Epithelial cell of prostate (primary cell): ENCODE results near the gene ADAP1.

Experiments
- DNase-seq: peaks from one replicate; pipeline ENCODE4 v3.0.0-alpha.2; 2011; ENCODE audit warnings: low read depth, low spot score
- H3K27ac ChIP-seq: fragments of 450-650 bp; 2 replicates; pipeline ENCODE4 v1.5.1; 2017; ENCODE audit warnings: mild to moderate bottlenecking

ADAP1 gene

DNA sequence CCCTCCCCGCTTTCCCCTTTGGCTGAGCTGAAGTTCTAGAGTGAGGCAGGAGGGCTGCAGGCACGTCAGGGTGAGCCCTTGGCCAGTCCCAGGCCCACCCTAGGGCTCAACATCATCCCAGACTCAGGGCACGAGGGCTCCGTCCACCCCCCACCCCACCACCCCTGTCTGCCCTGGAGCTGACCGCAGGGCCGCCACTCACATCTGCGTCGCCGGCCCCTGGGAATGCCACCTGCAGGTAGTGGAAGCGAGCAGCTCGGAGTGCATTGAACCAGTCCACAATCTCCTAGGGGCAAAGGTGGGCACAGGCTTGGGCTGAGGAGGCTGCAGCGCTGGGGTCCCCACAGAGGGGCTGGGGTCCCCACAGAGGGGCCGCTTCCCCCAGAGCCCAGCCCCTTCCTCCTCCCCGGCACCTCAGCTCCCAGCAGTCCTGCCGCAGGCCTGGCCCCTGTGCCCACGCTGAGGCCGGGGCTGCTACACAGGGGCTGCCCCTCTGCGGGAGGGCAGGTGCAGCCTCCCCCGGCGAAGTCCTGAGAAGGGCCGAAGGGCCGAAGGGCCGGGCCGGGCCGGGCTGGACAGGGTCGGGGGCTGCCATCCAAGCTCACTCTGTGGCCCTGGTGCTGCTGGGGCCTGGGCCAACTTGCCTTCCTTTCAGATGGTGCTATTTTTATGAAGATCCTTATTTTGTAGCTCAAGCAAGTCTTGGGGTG lies 54.0 kb downstream of the ADAP1 start:
- DNase-seq: no peak
- no peak overlapping the region for H3K27ac ChIP-seq

DNA sequence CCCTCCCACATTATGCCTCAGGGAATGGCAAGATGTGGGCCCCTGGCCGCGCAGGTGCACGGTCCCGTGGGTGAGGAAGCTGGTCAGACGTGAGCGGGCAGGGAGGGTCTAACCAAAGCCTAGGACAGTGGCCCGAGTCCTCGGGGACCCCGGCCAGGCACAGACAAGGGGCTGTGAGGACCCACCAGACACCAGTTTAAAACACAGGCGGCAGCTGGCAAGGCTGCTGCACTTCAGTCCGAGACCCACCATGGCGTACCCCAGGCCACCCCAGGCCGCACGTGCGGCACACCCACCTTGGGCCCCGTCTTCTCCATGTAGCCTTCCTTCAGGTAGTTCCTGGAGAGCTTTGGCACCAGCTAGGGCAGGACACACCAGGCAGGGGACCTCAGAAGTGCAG lies 54.7 kb downstream of the ADAP1 start:
- H3K27ac ChIP-seq: no peak overlapping the region
- DNase-seq: no peak

- no peak for DNase-seq
- H3K27ac ChIP-seq: no peak overlapping the region
These were observed 55.4 kb downstream of the ADAP1 start for GRCh38 chr7:898855-899681.

DNA sequence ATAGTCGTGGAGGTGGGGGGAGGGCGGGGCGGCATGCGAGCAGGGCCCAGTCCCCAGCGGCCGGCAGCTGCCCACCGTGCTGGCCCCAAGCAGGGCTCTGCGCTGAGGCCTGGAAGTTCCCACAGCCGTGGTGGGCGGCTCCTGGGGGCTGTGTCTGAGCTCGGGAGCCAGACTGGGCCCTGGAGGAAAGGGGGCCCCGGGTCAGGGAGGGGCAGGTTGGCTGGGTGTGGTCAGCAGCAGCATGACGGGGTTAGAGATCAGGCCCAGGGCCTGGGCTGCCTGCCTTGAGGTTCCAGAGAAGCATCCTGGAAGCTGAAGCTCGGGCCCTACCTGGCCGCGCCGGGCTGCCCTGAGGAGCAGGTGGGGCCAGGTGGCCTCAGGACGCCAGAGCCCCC lies 56.0 kb downstream of the ADAP1 start:
- no peak for DNase-seq
- no peak overlapping the region for H3K27ac ChIP-seq

- H3K27ac ChIP-seq: no peak overlapping the region
- no peak for DNase-seq
These were observed 56.6 kb downstream of the ADAP1 start for GRCh38 chr7:897771-898376.

GRCh38 chr7:897086-897485 lies 57.4 kb downstream of the ADAP1 start:
- no peak for DNase-seq

GRCh38 chr7:896346-897075 lies 58.0 kb downstream of the ADAP1 start:
- H3K27ac ChIP-seq: no peak overlapping the region
- DNase-seq: no peak

More at GRCh38 chr7:897086-897485, 57.4 kb downstream of the ADAP1 start:
- no peak overlapping the region for H3K27ac ChIP-seq

DNA sequence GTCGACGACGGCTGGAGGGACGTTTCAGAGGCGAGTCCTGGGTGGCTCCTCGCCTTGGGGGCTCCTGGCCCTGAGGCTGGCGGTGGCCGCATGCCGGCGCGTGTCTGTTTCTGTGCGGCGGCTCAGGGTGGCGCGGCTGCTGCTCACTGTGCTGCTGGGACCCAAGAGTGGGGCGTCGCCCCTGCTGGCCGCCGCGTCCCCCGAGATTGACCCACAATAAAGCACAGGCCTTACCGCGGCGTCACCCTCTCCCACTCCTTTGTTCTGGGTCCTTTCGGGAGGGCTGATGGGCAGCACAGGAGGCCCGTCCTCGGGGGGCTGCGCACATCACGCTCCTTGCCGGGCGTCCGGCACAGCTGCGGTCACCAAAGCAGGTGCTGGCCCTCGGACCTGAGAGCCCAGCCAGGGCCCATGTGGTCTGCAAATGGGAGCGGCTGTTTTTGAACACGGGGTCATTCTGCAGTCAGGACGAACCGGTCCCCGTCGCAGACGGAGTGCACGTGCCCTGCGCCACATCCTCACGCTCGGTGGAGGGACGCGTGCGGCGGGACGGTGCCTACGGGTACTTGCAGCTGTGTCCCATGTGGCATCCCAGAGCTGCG lies 58.9 kb downstream of the ADAP1 start:
- H3K27ac ChIP-seq: no peak overlapping the region
- no peak for DNase-seq

- H3K27ac ChIP-seq: no peak overlapping the region
- DNase-seq: no peak
These were observed 59.5 kb downstream of the ADAP1 start for GRCh38 chr7:894927-895450.

GRCh38 chr7:894164-894867 lies 60.2 kb downstream of the ADAP1 start:
- no peak for DNase-seq

DNA sequence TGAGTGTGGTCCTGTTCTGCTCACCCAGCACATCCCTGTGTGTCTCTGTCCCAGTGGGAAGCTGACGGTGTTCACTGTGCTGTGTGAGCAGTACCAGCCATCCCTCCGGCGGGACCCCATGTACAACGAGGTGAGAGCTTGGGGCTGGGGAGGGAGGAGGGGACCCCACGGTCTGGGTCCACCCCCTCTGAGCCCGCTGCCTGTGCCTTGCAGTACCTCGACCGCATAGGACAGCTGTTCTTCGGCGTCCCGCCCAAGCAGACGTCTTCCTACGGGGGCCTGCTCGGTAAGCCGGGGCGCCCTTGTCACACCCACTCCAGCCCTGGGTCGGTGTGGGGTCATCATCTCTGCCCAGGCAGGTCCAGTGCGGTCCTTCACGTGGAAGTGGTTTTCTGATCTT lies 60.8 kb downstream of the ADAP1 start:
- no peak overlapping the region for H3K27ac ChIP-seq
- no peak for DNase-seq

More at GRCh38 chr7:894164-894867, 60.2 kb downstream of the ADAP1 start:
- no peak overlapping the region for H3K27ac ChIP-seq

DNA sequence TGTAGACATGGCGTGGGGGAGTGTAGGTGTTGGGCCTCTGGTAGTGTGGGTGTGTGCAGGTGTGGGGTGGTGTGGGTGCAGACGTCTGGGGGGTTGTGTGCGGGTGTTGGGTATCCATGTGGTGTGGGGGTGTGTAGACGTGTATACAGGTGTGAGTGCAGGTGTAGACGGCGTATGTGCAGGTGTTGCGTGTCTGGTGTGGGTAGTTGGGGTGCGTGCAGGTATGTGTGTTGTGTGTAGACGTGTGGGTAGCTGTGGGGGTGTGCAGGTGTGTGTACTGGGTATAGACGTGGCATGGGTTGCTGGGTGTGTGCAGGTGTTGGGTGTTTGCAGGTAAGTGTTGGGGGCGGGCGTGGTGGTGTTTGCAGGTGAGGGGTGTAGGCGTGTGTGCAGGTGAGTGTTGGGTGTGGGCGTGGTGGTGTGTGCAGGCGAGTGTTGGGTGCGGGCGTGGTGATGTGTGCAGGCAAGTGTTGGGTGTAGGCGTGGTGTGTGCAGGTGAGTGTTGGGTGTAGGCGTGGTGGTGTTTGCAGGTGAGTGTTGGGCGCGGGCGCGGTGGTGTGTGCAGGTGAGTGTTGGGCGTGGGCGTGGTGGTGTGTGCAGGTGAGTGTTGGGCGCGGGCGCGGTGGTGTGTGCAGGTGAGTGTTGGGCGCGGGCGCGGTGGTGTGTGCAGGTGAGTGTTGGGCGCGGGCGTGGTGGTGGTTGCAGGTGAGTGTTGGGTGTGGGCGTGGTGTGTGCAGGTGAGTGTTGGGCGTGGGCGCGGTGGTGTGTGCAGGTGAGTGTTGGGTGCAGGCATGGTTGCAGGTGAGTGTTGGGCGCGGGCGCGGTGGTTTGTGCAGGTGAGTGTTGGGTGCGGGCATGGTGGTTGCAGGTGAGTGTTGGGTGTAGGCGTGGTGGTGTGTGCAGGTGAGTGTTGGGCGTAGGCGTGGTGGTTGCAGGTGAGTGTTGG lies 61.6 kb downstream of the ADAP1 start:
- no peak overlapping the region for H3K27ac ChIP-seq
- DNase-seq: no peak

DNA sequence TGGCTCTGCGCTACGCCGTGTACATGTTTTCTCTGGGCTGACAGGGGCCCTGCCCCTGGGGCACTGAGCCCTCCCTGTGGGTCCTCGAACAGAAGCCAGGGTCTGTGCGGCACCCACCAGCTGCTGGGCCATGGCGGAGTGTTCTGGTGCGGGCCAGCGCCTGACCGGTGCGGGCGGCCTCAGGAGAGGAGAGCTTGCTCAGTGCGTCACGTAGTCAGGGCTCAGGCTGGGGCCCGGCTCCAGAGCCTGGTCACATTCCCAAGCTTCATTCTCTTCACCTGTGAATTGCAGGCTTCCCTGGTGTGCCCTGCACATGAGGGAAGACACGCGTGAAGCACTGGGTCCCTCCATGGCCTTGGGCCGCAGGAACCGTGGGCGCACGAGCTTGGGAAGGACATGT lies 62.7 kb downstream of the ADAP1 start:
- no peak for DNase-seq
- no peak overlapping the region for H3K27ac ChIP-seq

DNA sequence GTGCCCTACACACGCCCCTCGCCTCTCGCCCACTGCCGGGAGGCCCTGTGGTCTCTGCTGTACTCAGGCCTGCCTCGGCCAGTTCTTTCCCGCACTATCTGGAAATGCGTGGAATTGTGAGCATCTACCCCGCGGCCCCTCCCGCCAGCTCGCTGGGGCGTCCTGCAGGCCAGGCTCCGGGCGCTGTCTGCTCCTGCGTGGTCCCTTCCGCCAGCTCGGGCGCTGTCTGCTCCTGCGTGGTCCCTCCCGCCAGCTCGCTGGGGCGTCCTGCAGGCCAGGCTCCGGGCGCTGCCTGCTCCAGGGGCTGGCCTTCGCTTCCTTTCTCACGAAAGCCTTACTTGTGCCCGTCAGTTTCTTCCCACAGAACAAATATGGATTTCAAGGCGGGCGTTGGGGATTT lies 63.2 kb downstream of the ADAP1 start:
- no peak for DNase-seq
- no peak overlapping the region for H3K27ac ChIP-seq

DNA sequence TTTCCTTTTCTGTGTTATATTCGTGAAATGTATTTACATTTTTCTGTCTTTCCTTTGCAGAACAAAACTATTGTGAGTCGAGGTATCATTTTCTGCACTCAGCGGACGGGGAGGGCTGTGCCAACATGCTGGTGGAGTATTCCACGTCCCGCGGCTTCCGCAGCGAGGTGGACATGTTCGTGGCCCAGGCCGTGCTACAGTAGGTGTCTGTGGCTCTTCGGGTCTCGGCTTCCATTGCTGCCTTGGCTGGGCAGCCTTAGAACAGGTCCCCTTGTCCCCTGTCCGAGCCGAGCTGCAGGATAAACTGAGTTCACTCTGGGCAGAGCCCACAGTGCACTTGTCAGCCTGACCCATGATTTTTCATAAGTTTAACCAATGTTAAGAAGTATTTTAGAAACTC lies 63.6 kb downstream of the ADAP1 start:
- DNase-seq: no peak
- H3K27ac ChIP-seq: no peak overlapping the region

DNA sequence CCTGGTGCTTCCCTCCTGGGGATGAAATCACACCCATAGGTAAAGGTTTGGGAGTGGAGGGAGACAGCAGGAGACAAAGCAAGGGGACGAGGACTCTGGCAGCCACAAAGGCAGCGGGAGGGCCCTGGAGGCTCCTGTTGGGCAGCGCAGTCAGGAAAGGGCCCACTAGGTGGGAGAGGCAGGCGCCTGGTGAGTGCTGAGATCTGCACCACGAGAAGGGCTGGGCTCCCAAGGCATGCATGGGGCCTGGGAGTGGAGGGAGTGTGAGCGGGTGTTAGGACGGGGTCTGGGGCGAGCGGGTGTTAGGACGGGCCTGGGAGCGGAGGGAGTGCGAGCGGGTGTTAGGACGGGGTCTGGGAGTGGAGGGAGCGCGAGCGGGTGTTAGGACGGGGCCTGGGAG lies 65.1 kb downstream of the ADAP1 start:
- DNase-seq: no peak
- no peak overlapping the region for H3K27ac ChIP-seq

- no peak overlapping the region for H3K27ac ChIP-seq
- no peak for DNase-seq
These were observed 65.5 kb downstream of the ADAP1 start for GRCh38 chr7:889025-889390.
